OCI-LY7 (cell line): ENCODE data around the gene SYT2.

Experiments
- EZH2phosphoT487 ChIP-seq: fragments of 200-600 bp; sonication (generic); IDR thresholded peaks from 2 replicates; pipeline ENCODE4 v1.6.1; 2018; ENCODE audit warnings: low read depth, borderline replicate concordance, mild to moderate bottlenecking, mixed run types, antibody characterized with exemption, low read length, moderate library complexity, mixed read lengths
- TF ChIP-seq, protein P1 (sequence below): fragments of 200-600 bp; sonication (generic); conservative IDR thresholded peaks from 2 replicates; pipeline ENCODE4 v1.5.1; 2014; ENCODE audit warnings: mild to moderate bottlenecking, antibody characterized with exemption, low read length, moderate library complexity, mixed read lengths

DNA sequence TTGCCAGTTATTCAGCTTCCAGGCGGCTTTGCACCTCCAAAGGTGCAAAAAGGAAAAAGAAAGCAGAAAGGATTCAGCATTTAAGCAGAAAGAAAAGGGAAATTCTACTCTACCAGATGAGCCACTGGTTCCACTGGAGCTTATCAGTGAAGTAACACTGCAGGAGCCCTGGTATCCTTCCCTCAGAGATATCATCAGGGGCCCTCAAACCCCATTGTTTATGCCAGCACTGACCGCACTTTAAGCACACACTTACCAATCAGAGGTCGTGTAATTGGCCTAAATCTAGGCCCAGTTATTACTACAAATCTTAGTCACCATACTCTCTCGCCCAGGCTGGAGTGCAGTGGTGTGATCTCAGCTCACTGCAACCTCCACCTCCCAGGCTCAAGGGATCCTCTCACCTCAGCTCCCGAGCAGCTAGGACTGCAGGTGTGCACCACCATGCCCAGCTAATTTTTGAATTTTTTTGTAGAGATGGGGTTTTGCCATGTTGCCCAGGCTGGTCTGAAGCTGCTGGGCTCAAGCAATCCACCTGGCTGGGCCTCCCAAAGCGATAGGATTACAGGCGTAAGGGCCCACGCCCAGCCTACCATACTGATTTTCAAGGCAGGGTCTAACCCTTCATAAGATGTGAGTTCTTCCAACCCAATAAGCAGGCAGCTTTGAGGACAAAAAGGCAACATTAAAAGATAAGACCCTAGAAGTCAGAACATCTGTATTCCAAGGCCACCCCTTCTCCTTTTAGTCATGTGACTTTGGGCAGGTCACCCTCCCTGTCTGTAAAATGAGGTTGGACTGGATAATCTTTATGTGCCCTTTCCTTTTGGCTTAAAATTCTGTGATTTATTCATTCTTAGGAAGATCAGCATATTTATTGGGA, 125.3 kb downstream of the SYT2 start:
- TF ChIP-seq, protein P1, sequence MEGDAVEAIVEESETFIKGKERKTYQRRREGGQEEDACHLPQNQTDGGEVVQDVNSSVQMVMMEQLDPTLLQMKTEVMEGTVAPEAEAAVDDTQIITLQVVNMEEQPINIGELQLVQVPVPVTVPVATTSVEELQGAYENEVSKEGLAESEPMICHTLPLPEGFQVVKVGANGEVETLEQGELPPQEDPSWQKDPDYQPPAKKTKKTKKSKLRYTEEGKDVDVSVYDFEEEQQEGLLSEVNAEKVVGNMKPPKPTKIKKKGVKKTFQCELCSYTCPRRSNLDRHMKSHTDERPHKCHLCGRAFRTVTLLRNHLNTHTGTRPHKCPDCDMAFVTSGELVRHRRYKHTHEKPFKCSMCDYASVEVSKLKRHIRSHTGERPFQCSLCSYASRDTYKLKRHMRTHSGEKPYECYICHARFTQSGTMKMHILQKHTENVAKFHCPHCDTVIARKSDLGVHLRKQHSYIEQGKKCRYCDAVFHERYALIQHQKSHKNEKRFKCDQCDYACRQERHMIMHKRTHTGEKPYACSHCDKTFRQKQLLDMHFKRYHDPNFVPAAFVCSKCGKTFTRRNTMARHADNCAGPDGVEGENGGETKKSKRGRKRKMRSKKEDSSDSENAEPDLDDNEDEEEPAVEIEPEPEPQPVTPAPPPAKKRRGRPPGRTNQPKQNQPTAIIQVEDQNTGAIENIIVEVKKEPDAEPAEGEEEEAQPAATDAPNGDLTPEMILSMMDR, result no peak
- TF ChIP-seq EZH2phosphoT487, result no peak
